GM20000 (cell line): ENCODE results near the gene KREMEN1.

Experiments used
- DNase-seq: peaks from one replicate; pipeline ENCODE4 v3.0.0; 2012; ENCODE audit warnings: low spot score
- TF ChIP-seq, protein P1 (sequence below): IDR thresholded peaks from 2 replicates; pipeline ENCODE4 v1.5.1; 2012; ENCODE audit warnings: mild to moderate bottlenecking, control low read depth; ENCODE audit errors: extremely low read depth, missing control alignments

Gene KREMEN1

DNA sequence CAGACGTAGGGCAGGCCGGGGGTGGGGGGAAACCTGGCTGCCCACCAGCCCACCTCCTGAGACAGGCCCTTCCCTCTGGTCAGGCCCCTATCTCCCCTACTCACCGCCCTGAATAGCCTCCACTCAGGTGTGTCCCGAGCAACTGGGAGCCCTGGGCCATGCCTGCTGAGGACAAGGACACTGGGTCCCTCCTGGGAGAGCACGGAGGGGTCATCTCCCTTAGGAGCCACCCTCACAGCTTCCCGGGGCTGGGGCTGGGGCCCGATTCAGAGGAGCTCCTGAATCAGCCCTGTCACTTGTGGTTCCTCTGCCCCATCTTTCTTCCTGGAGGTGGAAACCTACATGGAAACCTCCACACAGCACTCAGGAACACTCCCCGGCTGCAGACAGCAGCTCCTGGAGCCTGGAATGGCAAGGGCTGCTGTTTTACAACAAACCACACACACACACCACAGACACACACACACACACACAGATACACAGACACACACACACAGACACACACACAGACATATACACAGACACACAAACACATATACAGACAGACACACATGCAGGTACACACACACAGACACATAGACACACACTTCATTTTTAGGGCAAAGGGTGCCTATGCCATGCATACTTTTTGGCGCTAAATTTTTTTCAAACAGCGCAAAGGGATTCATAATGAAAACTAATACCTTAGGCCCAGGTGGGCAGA, 123.3 kb downstream of the KREMEN1 start:
- TF ChIP-seq, protein P1, sequence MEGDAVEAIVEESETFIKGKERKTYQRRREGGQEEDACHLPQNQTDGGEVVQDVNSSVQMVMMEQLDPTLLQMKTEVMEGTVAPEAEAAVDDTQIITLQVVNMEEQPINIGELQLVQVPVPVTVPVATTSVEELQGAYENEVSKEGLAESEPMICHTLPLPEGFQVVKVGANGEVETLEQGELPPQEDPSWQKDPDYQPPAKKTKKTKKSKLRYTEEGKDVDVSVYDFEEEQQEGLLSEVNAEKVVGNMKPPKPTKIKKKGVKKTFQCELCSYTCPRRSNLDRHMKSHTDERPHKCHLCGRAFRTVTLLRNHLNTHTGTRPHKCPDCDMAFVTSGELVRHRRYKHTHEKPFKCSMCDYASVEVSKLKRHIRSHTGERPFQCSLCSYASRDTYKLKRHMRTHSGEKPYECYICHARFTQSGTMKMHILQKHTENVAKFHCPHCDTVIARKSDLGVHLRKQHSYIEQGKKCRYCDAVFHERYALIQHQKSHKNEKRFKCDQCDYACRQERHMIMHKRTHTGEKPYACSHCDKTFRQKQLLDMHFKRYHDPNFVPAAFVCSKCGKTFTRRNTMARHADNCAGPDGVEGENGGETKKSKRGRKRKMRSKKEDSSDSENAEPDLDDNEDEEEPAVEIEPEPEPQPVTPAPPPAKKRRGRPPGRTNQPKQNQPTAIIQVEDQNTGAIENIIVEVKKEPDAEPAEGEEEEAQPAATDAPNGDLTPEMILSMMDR: no peak
- DNase-seq: peak; percentile 5

DNA sequence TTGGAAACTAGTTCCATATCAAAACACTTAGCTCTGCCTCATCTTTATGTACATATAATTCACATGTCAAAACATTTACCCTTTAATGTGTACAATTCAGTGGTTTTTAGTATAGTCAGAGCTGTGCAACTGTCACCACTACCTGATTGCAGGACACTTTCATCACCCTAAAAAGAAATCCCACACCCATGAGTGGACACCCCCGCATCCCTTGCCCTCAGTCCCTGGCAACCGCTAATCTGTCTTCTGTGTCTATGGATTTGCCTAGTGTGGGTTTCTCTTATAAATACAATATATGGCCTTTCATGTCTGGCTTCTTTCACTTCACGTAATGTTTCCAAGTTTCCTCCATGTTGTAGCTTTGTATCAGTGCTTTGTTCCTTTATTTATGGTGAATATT, 124.3 kb downstream of the KREMEN1 start:
- TF ChIP-seq, protein P1: no peak
- DNase-seq: no peak

DNA sequence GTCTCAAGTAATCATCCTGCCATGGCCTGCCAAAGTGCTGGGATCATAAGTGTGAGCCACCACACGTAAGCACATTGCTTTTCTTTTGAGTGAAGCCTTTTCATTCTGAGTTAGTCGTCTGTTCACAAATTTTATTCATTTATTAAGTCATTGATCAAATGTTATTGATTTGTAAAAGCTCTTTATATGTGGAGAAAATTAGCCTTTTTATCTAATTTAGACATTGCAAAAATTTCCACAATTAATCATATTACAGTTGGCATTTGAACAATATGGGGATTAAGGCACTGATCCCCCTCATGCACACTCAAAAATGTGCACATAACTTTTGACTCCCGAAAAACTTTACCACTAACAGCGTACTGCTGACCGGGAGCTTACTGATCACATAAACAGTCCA, 125.4 kb downstream of the KREMEN1 start:
- TF ChIP-seq, protein P1: no peak
- DNase-seq: no peak

DNA sequence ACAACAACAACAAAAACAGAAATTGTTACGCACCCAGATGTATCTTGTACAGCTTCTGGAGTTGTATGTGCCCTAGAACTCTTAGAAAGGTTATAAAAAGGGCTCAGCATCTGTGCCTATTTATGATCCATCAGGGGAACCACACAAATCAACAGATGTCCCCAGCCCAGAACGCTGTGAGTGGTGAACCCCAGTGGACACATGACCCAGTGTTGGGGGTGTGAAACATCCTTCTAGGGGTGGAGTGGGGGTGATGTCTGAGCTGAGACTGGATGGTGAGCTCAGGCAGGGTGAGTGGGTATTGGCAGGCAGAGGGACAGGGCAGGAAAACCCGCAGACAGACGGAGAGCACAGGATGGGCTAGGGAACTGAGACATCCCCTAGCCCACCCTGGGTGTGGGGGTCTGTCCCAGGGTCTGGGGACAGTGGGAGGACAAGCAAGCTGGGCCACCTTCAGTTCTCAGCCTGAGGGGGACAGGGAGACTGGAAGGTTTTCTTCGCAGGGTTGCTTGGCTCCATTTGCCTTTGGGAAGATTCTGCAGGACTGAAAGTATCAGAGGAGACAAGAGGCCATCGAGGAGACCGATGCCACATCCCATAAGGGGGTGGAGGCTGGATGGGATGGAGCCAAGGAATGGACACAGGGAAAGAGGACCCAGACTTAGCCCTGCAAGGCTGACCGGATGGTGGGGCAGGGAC, 127.0 kb downstream of the KREMEN1 start:
- TF ChIP-seq, protein P1: no peak
- peak; percentile 9 for DNase-seq

DNA sequence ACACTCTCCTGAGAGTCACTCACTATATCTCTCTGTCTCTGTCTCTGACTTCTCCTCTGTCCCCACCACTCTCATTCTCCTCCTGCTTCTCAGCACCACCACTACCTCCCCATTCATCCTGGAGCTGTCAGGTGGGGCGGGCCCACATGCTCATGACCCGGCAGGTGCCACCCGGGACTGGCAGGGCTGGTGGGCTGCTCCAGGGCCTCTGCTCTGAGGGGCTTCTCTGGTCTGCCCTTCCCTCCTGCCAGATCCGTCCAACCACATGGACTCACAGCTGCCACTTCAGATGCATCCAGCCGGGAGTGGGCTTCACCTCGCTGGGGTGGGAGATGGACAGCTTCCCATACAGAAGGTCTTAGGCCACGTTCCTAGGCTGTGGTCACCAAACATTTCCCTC, 128.1 kb downstream of the KREMEN1 start:
- TF ChIP-seq, protein P1: no peak
- peak; percentile 3 for DNase-seq

DNA sequence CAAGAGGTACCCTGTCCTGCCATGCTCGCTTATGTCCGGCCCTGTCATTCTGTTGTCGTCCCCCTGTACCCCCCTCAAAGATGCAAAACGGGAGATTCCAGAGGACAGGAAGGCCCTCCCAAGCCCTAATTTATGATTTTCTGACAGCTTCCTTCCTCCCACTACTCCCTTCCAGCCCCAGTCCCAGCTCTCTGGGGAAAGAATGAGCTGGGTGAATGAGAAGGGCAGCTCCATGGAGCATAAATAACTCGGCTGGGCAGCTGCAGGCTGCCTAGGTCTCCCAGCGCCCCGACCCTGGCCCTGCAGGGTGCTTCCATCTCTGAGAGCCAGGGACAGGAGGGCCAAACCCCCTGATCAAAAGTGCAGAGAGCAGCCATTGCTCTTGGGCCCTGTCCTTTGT, 128.9 kb downstream of the KREMEN1 start:
- TF ChIP-seq, protein P1: no peak
- DNase-seq: no peak
